ENCODE measurements around the gene ANKRD1.

GRCh38 chr10:90912174-90912573, 8.7 kb downstream of the ANKRD1 start:
- TF ChIP-seq CTCF (IDR thresholded peaks at IDR 0.05; ENCODE audit: low read depth, low read length) (no peak), POLR2A (IDR thresholded peaks at IDR 0.05; ENCODE audit: extremely low read depth, insufficient read length) (no peak), MAX (IDR thresholded peaks at IDR 0.05; ENCODE audit: low read depth, low read length) (no peak), MYC (IDR thresholded peaks at IDR 0.05; ENCODE audit: low read depth, low read length) (no peak)
